ENCODE measurements around the gene FGF21. TPM values are rescaled to one million over a fixed set of nuclear protein-coding genes. Genes with fewer than 3 reads are reported as not detected.
A peak's percentile ranks its signal among the peaks of the same experiment; 100 is the strongest.

FGF21 gene
- total and polyA plus RNA-seq, 11 donors = not detected

GRCh38 chr19:48722196-48722708 is 33.1 kb upstream of the FGF21 start:
- Histone ChIP-seq H3K4me3 (no peak overlapping the region), H3K27me3 (no peaks in the 10 kb centered on the region), H3K4me1 (peaks cover 8 to 68% (median 44%) of the 10 kb centered on the region in 12 donors), H3K9me3 (peaks cover 0 to 7% (median 0%) of the 10 kb centered on the region in 12 donors), H3K27ac (no peak overlapping the region), H3K36me3 (peaks cover 0 to 50% (median 10%) of the 10 kb centered on the region in 9 donors)
- no peak for DNase-seq
- intact Hi-C loops (cut with DNase I) = loop anchor here in 1 of 10 donors (10.0 kb wide), 1 partner anchor 47 kb away; the partner anchor contains the start of gene NTN5
- TF ChIP-seq POLR2A (IDR thresholded peaks at IDR 0.05) (no peak), CTCF (IDR thresholded peaks at IDR 0.05) (no peak)
- ATAC-seq = no peak
- 81 to 87% (median 83%) methylated on average over 11 of the region's 11 CpGs for WGBS, 4 donors

- TF ChIP-seq CTCF (IDR thresholded peaks at IDR 0.05) (no peak), POLR2A (IDR thresholded peaks at IDR 0.05) (no peak)
- H3K27ac ChIP-seq = peak overlapping the region; percentile 81 to 97 (median 90)
- WGBS, 4 donors = 37 to 46% (median 41%) methylated on average over 11 of the region's 11 CpGs
- H3K4me3 ChIP-seq = peak overlapping the region in 4 of 12 donors; percentile 1 to 22 (median 17)
- peaks cover 5 to 51% (median 26%) of the 10 kb centered on the region in 12 donors for H3K4me1 ChIP-seq
- H3K36me3 ChIP-seq = peaks cover 0 to 65% (median 19%) of the 10 kb centered on the region in 9 donors
- ATAC-seq (peak; percentile 12 to 63 (median 36)), DNase-seq (peak in 4 of 5 donors; percentile 75 to 89 (median 84))
- no peaks in the 10 kb centered on the region for H3K27me3 ChIP-seq
- H3K9me3 ChIP-seq = peaks cover 0 to 7% (median 0%) of the 10 kb centered on the region in 12 donors
- intact Hi-C loops (cut with DNase I) = loop anchor here in 1 of 10 donors (10.0 kb wide), 1 partner anchor 50 kb away; the partner anchor contains the start of gene NTN5
These were observed 30.2 kb upstream of the FGF21 start for GRCh38 chr19:48724796-48725753.

- peaks cover 5 to 38% (median 20%) of the 10 kb centered on the region in 12 donors for H3K4me1 ChIP-seq
- TF ChIP-seq CTCF (IDR thresholded peaks at IDR 0.05) (no peak), POLR2A (IDR thresholded peaks at IDR 0.05) (no peak)
- peaks cover 0 to 76% (median 19%) of the 10 kb centered on the region in 9 donors for H3K36me3 ChIP-seq
- H3K4me3 ChIP-seq = no peak overlapping the region
- H3K27me3 ChIP-seq = peaks cover 0 to 4% (median 0%) of the 10 kb centered on the region in 9 donors
- H3K27ac ChIP-seq = peak overlapping the region; percentile 80 to 97 (median 89)
- intact Hi-C loops (cut with DNase I) = loop anchor here in 1 of 10 donors (10.0 kb wide), 1 partner anchor 52 kb away; the partner anchor contains the start of gene NTN5
- 59 to 75% (median 68%) methylated on average over 2 of the region's 2 CpGs for WGBS, 4 donors
- H3K9me3 ChIP-seq = peaks cover 0 to 7% (median 0%) of the 10 kb centered on the region in 12 donors
- ATAC-seq (peak in 1 of 4 donors; percentile 54), DNase-seq (no peak)
These were observed 28.8 kb upstream of the FGF21 start for GRCh38 chr19:48726556-48726955.
